IMR-90 (cell line): ENCODE measurements around the gene SIRT5. TPM values are rescaled to one million over a fixed set of nuclear protein-coding genes. Genes with fewer than 3 reads are reported as not detected.

Experiments used
- ATAC-seq: fragments of 200-7000 bp; cut with Tn5 transposase; 2 replicates; pipeline ENCODE4 v1.9.1; 2020; ENCODE audit warnings: low read depth, mild to moderate bottlenecking, moderate library complexity
- BruUV-seq: library from RNA; stranded (reverse); fragments of 400-500 nt; replicated peaks from 2 replicates; lab custom pipeline; 2021; lab: Mats Ljungman, UMichigan
- CTCF ChIA-PET: fragments of 300-600 bp; formaldehyde crosslinking; extraction: SDS; loops from one replicate; lab custom pipeline; 2021; ENCODE audit warnings: antibody characterized with exemption; lab: Yijun Ruan, JAX
- POLR2A ChIA-PET: fragments of 300-600 bp; sonication (Branson Sonifier 250); formaldehyde crosslinking; loops from one replicate; lab custom pipeline; 2022; ENCODE audit warnings: antibody characterized with exemption; ENCODE audit not compliant: unreplicated experiment; lab: Charles Lee
- DNase-seq: peaks from one replicate; pipeline ENCODE4 v3.0.0; 2013
- H2AFZ ChIP-seq: replicated peaks from 2 replicates; pipeline ENCODE3; 2013; ENCODE audit warnings: low read length, mild to moderate bottlenecking; ENCODE audit not compliant: poor library complexity
- H2AK5ac ChIP-seq: 2 replicates; pipeline ENCODE4 v1.6.1; 2013; ENCODE audit warnings: low read depth, low read length, inconsistent platforms
- H2AK9ac ChIP-seq: replicated peaks from 2 replicates; pipeline ENCODE3; 2013; ENCODE audit warnings: mild to moderate bottlenecking, low read depth, low read length, moderate library complexity; ENCODE audit not compliant: poor library complexity
- H2BK120ac ChIP-seq: 2 replicates; pipeline ENCODE4 v1.6.1; 2013; ENCODE audit warnings: low read depth, low read length, inconsistent platforms
- H2BK15ac ChIP-seq: 3 replicates; pipeline ENCODE4 v1.6.1; 2013; ENCODE audit warnings: low read depth, low read length, inconsistent platforms
- H2BK20ac ChIP-seq: 2 replicates; pipeline ENCODE4 v1.6.1; 2013; ENCODE audit warnings: low read depth, mild to moderate bottlenecking, inconsistent platforms, low read length, moderate library complexity
- H2BK5ac ChIP-seq: 2 replicates; pipeline ENCODE4 v1.6.1; 2013; ENCODE audit warnings: mild to moderate bottlenecking, low read depth, low read length, inconsistent platforms; ENCODE audit not compliant: poor library complexity, severe bottlenecking
- H3K14ac ChIP-seq: replicated peaks from 2 replicates; pipeline ENCODE4 v1.6.1; 2013; ENCODE audit warnings: low read depth, low read length, inconsistent platforms
- H3K18ac ChIP-seq: 2 replicates; pipeline ENCODE4 v1.6.1; 2013; ENCODE audit warnings: low read depth, low read length, control low read depth
- H3K23ac ChIP-seq: 2 replicates; pipeline ENCODE4 v1.6.1; 2013; ENCODE audit warnings: low read depth, low read length, inconsistent platforms
- H3K27ac ChIP-seq: 2 replicates; pipeline ENCODE4 v1.5.1; 2013; ENCODE audit warnings: mild to moderate bottlenecking, control low read depth, low read length; ENCODE audit not compliant: insufficient read depth
- H3K27me3 ChIP-seq: 2 replicates; pipeline ENCODE4 v1.6.1; 2013; ENCODE audit warnings: low read length; ENCODE audit not compliant: control insufficient read depth, insufficient read depth
- H3K36me3 ChIP-seq: 2 replicates; pipeline ENCODE4 v1.6.1; 2013; ENCODE audit warnings: low read length, mixed read lengths; ENCODE audit not compliant: control insufficient read depth, insufficient read depth
- H3K4ac ChIP-seq: 2 replicates; pipeline ENCODE4 v1.6.1; 2013; ENCODE audit warnings: low read depth, low read length, inconsistent platforms
- H3K4me1 ChIP-seq: 2 replicates; pipeline ENCODE4 v1.6.1; 2013; ENCODE audit warnings: low read length, mixed read lengths; ENCODE audit not compliant: control insufficient read depth, insufficient read depth
- H3K4me2 ChIP-seq: 2 replicates; pipeline ENCODE4 v1.6.1; 2013; ENCODE audit warnings: low read depth, mild to moderate bottlenecking, control low read depth, low read length, moderate library complexity
- H3K4me3 ChIP-seq: 2 replicates; pipeline ENCODE4 v1.5.1; 2013; ENCODE audit warnings: low read depth, mild to moderate bottlenecking, control low read depth, low read length, moderate library complexity; ENCODE audit not compliant: insufficient read depth
- H3K56ac ChIP-seq: 2 replicates; pipeline ENCODE4 v1.6.1; 2013; ENCODE audit warnings: low read length, inconsistent platforms; ENCODE audit not compliant: insufficient read depth; ENCODE audit errors: extremely low read depth
- H3K79me1 ChIP-seq, 2 experiments: 2 replicates each; pipeline ENCODE4 v1.6.1; 2013; ENCODE audit warnings: low read length in 2 of 2, inconsistent platforms in 1 of 2, low read depth in 1 of 2
- H3K9ac ChIP-seq: 2 replicates; pipeline ENCODE4 v1.6.1; 2013; ENCODE audit warnings: low read depth, low read length, control low read depth
- H3K9me1 ChIP-seq: 2 replicates; pipeline ENCODE4 v1.6.1; 2013; ENCODE audit warnings: low read length, inconsistent platforms; ENCODE audit not compliant: insufficient read depth
- H3K9me3 ChIP-seq: 2 replicates; pipeline ENCODE4 v1.6.1; 2013; ENCODE audit warnings: low read length; ENCODE audit not compliant: control insufficient read depth, insufficient read depth
- H4K20me1 ChIP-seq: 2 replicates; pipeline ENCODE4 v1.6.1; 2013; ENCODE audit warnings: low read length, inconsistent platforms; ENCODE audit not compliant: insufficient read depth
- H4K5ac ChIP-seq: 2 replicates; pipeline ENCODE4 v1.6.1; 2013; ENCODE audit warnings: mild to moderate bottlenecking, low read depth, low read length, control low read depth
- H4K8ac ChIP-seq, 2 experiments: 2 replicates each; pipeline ENCODE4 v1.6.1; 2013; ENCODE audit warnings: low read depth in 2 of 2, low read length in 2 of 2, control low read depth in 1 of 2, inconsistent platforms in 1 of 2
- H4K91ac ChIP-seq: 2 replicates; pipeline ENCODE4 v1.6.1; 2013; ENCODE audit warnings: low read depth, low read length, inconsistent platforms; ENCODE audit not compliant: insufficient read depth
- RAD21 ChIP-seq: IDR thresholded peaks from 2 replicates; pipeline ENCODE4 v1.6.1; 2012; ENCODE audit warnings: low read length, improper control_type of control experiment
- USF2 ChIP-seq: fragments of 150-350 bp; IDR thresholded peaks from 2 replicates; pipeline ENCODE4 v1.6.1; 2017; ENCODE audit warnings: mild to moderate bottlenecking, antibody characterized with exemption, low read length, low read depth
- WGBS, 2 experiments: methylation state at CpG; one replicate each; pipeline versions ENCODE4 v1.1.5 to v1.1.7; 2013; ENCODE audit warnings: missing lambda C conversion rate in 2 of 2; ENCODE audit not compliant: insufficient read length in 1 of 2; ENCODE audit errors: extremely low coverage in 2 of 2; 5-methylcytosine and 5-hydroxymethylcytosine counted together
- dilution Hi-C: fragments of 300-500 bp; cut with HindIII; formaldehyde crosslinking; loops from one replicate; pipeline ENCODE4 v1.14.3; 2018; ENCODE audit warnings: low sequenced_read_pairs; ENCODE audit not compliant: unreplicated experiment
- in situ Hi-C: fragments of 300-500 bp; cut with MboI; formaldehyde crosslinking; loops from 3 replicates; pipeline ENCODE4 v1.14.3; 2019; ENCODE audit warnings: low sequenced_read_pairs, inconsistent platforms, mixed read lengths
- intact Hi-C: fragments of 100-400 bp; cut with micrococcal nuclease; formaldehyde crosslinking; loops from 2 replicates; pipeline ENCODE4 v1.10.0; 2022
- polyA plus RNA-seq, 3 experiments: library from polyadenylated mRNA; depleted of rRNA; stranded (reverse); fragments of >200 nt; gene quantifications; 2 replicates each; pipeline ENCODE4 v1.2.3, GENCODE V29; 2012; ENCODE audit warnings: low replicate concordance in 1 of 3
- total RNA-seq: library from RNA; depleted of rRNA; stranded (reverse); fragments of >200 nt; gene quantifications from 2 replicates; pipeline ENCODE4 v1.2.3, GENCODE V29; 2012

The SIRT5 gene
- total and polyA plus RNA-seq, 2 of the 4 experiments (the other 2 are of a cell fraction), result 4.7 to 5.2 TPM

GRCh38 chr6:13573669-13574110, 711 bp upstream of the SIRT5 start:
- dilution Hi-C loops, result no loop called here

More at GRCh38 chr6:13573669-13574110, 711 bp upstream of the SIRT5 start:
- no peak overlapping the region for H2BK15ac ChIP-seq
- H2AK9ac ChIP-seq, result peak overlapping the region; percentile 38
- no peaks in the 10 kb centered on the region for H3K9me3 ChIP-seq
- peak overlapping the region; percentile 95 for H2AFZ ChIP-seq
- POLR2A ChIA-PET, result interaction anchor here (1.5 kb wide), 1 partner anchor 245 kb away, joined by 5 read pairs; the partner anchor contains the start of gene TBC1D7
- H4K5ac ChIP-seq, result peak overlapping the region; percentile 89
- intact Hi-C loops, result loop anchor here (2.0 kb wide), 2 partner anchors 41 to 87 kb away; partner anchors contain the start of genes GFOD1 and NOL7
- ATAC-seq (no peak), DNase-seq (peak; percentile 46)
- CTCF ChIA-PET, result interaction anchor here (1.2 kb wide), 1 partner anchor 54 kb away, joined by 3 read pairs; no protein-coding TSS in a partner anchor
- peak overlapping the region; percentile 50; the same call in 1 of the 2 replicates for H4K91ac ChIP-seq
- H3K18ac ChIP-seq, result peak overlapping the region; percentile 66
- peak overlapping the region; percentile 76 for H3K4me3 ChIP-seq
- H3K23ac ChIP-seq, result peak overlapping the region; percentile 68
- BruUV-seq, result no TSS peak
- peaks cover 7 to 13% of the 10 kb centered on the region in 2 experiments for H3K79me1 ChIP-seq
- H3K27ac ChIP-seq, result peak overlapping the region; percentile 28
- H3K9ac ChIP-seq, result peak overlapping the region; percentile 92
- H2AK5ac ChIP-seq, result peak overlapping the region; percentile 16; the same call in 1 of the 2 replicates
- peak overlapping the region; percentile 84; the same call in 1 of the 2 replicates for H3K14ac ChIP-seq
- H2BK20ac ChIP-seq, result no peak overlapping the region
- H3K4ac ChIP-seq, result peak overlapping the region; percentile 64
- WGBS, 2 experiments, result 70% methylated on average over 2 of the region's 14 CpGs; no CpG with 5 or more reads in 1 of the 2 experiments
- peaks cover 6% of the 10 kb centered on the region; the same call in 1 of the 2 replicates for H3K27me3 ChIP-seq
- H3K9me1 ChIP-seq, result no peaks in the 10 kb centered on the region; the same call in 1 of the 2 replicates
- peak overlapping the region; percentile 98 for H3K4me2 ChIP-seq
- peak overlapping the region; percentile 11 for H2BK5ac ChIP-seq
- H4K20me1 ChIP-seq, result no peaks in the 10 kb centered on the region
- TF ChIP-seq USF2 (peak; percentile 24; the same call in 1 of the 2 replicates), RAD21 (no peak)
- peak overlapping the region; percentile 58; the same call in 1 of the 2 replicates for H3K56ac ChIP-seq
- H2BK120ac ChIP-seq, result 0 out of 2 replicates have a peak overlapping the region, but pooled peaks have one; percentile 1
- H3K4me1 ChIP-seq, result no peaks in the 10 kb centered on the region; the same call in 1 of the 2 replicates
- in situ Hi-C loops, result no loop called here
- no peaks in the 10 kb centered on the region for H3K36me3 ChIP-seq
- peak overlapping the region; percentile 43 to 90; a peak in 3 of 4 replicates for H4K8ac ChIP-seq
